ENCODE measurements around the gene CDK10. TPM values are rescaled to one million over a fixed set of nuclear protein-coding genes. Genes with fewer than 3 reads are reported as not detected.

CDK10 gene
- total RNA-seq, 1 experiment from 2014 or later: 76.6 TPM

- peak; percentile 44 to 72 for DNase-seq
- no peak overlapping the region for H3K27ac ChIP-seq
These were observed 25.2 kb downstream of the CDK10 start for GRCh38 chr16:89711601-89712273.

GRCh38 chr16:89712274-89712781, 25.8 kb downstream of the CDK10 start:
- POLR2A ChIA-PET (ENCODE audit: unreplicated experiment): no interaction called here
- peak in 1 of 2 experiments; percentile 35 for DNase-seq
- BruUV-seq (replicated peaks): no TSS peak
- TF ChIP-seq CTCF (conservative IDR thresholded peaks at IDR 0.05) (no peak), EZH2 (IDR thresholded peaks at IDR 0.05; ENCODE audit: low read depth) (no peak)
- H3K9me2 ChIP-seq (ENCODE audit: insufficient read depth): no peaks in the 10 kb centered on the region
- peaks cover 4% of the 10 kb centered on the region; the same call in 1 of the 2 replicates for H3K4me1 ChIP-seq (replicated peaks; ENCODE audit: insufficient read depth)
- intact Hi-C loops (cut with micrococcal nuclease; ENCODE audit: unreplicated experiment): loop anchor here (1.0 kb wide), 1 partner anchor 9 kb away; the partner anchor contains the start of gene ZNF276
- no peak overlapping the region for H3K27ac ChIP-seq
- H3K4me3 ChIP-seq: peak overlapping the region; percentile 98
- H3K4me2 ChIP-seq: peak overlapping the region; percentile 78
- H3F3A ChIP-seq (ENCODE audit: insufficient read depth, low read depth): peaks cover 28% of the 10 kb centered on the region
- H3K36me3 ChIP-seq (ENCODE audit: low read depth): no peaks in the 10 kb centered on the region
- CTCF ChIA-PET: interaction anchor here (0.7 kb wide), 1 partner anchor 21 kb away, joined by 4 read pairs; no protein-coding TSS in a partner anchor
- no peaks in the 10 kb centered on the region for H4K20me1 ChIP-seq (ENCODE audit: insufficient read depth)
- peak overlapping the region; percentile 95 for H2AFZ ChIP-seq
- H3K9me3 ChIP-seq (ENCODE audit: insufficient read depth, low read depth): no peaks in the 10 kb centered on the region
- H3K79me2 ChIP-seq (ENCODE audit: low read depth): peaks cover 26% of the 10 kb centered on the region
- no peaks in the 10 kb centered on the region for H3K27me3 ChIP-seq (ENCODE audit: insufficient read depth, low read depth)

More at GRCh38 chr16:89711601-89712273, 25.2 kb downstream of the CDK10 start:
- Histone ChIP-seq H3K9me2 (ENCODE audit: insufficient read depth) (no peaks in the 10 kb centered on the region), H3F3A (ENCODE audit: insufficient read depth, low read depth) (peaks cover 33% of the 10 kb centered on the region), H3K4me1 (replicated peaks; ENCODE audit: insufficient read depth) (peaks cover 4% of the 10 kb centered on the region; the same call in 1 of the 2 replicates), H3K4me3 (peak overlapping the region; percentile 98), H2AFZ (peak overlapping the region; percentile 95), H3K27me3 (ENCODE audit: insufficient read depth, low read depth) (no peaks in the 10 kb centered on the region), H3K36me3 (ENCODE audit: low read depth) (no peaks in the 10 kb centered on the region), H3K79me2 (ENCODE audit: low read depth) (peaks cover 26% of the 10 kb centered on the region), H3K4me2 (peak overlapping the region; percentile 78), H3K9me3 (ENCODE audit: insufficient read depth, low read depth) (no peaks in the 10 kb centered on the region), H4K20me1 (ENCODE audit: insufficient read depth) (no peaks in the 10 kb centered on the region)
- TF ChIP-seq EZH2 (IDR thresholded peaks at IDR 0.05; ENCODE audit: low read depth) (no peak), CTCF (conservative IDR thresholded peaks at IDR 0.05) (no peak)
- BruUV-seq (replicated peaks): TSS peak; percentile 50
- POLR2A ChIA-PET (ENCODE audit: unreplicated experiment): no interaction called here
- CTCF ChIA-PET: interaction anchor here (0.7 kb wide), 1 partner anchor 21 kb away, joined by 4 read pairs; no protein-coding TSS in a partner anchor
- intact Hi-C loops (cut with micrococcal nuclease; ENCODE audit: unreplicated experiment): loop anchor here (1.0 kb wide), 1 partner anchor 10 kb away; the partner anchor contains the start of gene ZNF276

GRCh38 chr16:89716493-89716892, 30.0 kb downstream of the CDK10 start:
- H3K4me1 ChIP-seq (replicated peaks; ENCODE audit: insufficient read depth): peaks cover 23% of the 10 kb centered on the region
- no peaks in the 10 kb centered on the region for H3K9me3 ChIP-seq (ENCODE audit: insufficient read depth, low read depth)
- no peaks in the 10 kb centered on the region for H3K9me2 ChIP-seq (ENCODE audit: insufficient read depth)
- H2AFZ ChIP-seq: no peak overlapping the region
- no peaks in the 10 kb centered on the region for H3K36me3 ChIP-seq (ENCODE audit: low read depth)
- H3K27me3 ChIP-seq (ENCODE audit: insufficient read depth, low read depth): no peaks in the 10 kb centered on the region
- peaks cover 26% of the 10 kb centered on the region for H3K79me2 ChIP-seq (ENCODE audit: low read depth)
- peaks cover 37% of the 10 kb centered on the region for H3F3A ChIP-seq (ENCODE audit: insufficient read depth, low read depth)
- ChIA-PET CTCF (no interaction called here), POLR2A (ENCODE audit: unreplicated experiment) (interaction anchor here (0.7 kb wide), 1 partner anchor 16 kb away, joined by 8 read pairs; no protein-coding TSS in a partner anchor)
- BruUV-seq (replicated peaks): no TSS peak
- DNase-seq: no peak
- TF ChIP-seq CTCF (conservative IDR thresholded peaks at IDR 0.05): no peak
- no peak for TF ChIP-seq EZH2 (IDR thresholded peaks at IDR 0.05; ENCODE audit: low read depth)
- no peak overlapping the region for H3K4me2 ChIP-seq
- intact Hi-C loops (cut with micrococcal nuclease; ENCODE audit: unreplicated experiment): no loop called here
- H3K27ac ChIP-seq: no peak overlapping the region
- no peaks in the 10 kb centered on the region for H4K20me1 ChIP-seq (ENCODE audit: insufficient read depth)
- H3K4me3 ChIP-seq: no peak overlapping the region

Data from PC-9 (cell line).